ENCODE measurements around the gene RALGAPA2. TPM values are rescaled to one million over a fixed set of nuclear protein-coding genes. Genes with fewer than 3 reads are reported as not detected.

Gene RALGAPA2
- total RNA-seq, 1 experiment from 2014 or later = 18.2 TPM

- TF ChIP-seq ZNF232 (CRISPR knock-in tag; IDR thresholded peaks at IDR 0.05) (no peak), EMX1 (CRISPR knock-in tag; IDR thresholded peaks at IDR 0.05) (no peak), MAX (CRISPR knock-in tag; IDR thresholded peaks at IDR 0.05) (no peak), ZBTB21 (CRISPR knock-in tag; IDR thresholded peaks at IDR 0.05; ENCODE audit: borderline replicate concordance) (no peak), JUN (CRISPR knock-in tag; IDR thresholded peaks at IDR 0.05) (no peak), SMAD3 (CRISPR knock-in tag; IDR thresholded peaks at IDR 0.05; ENCODE audit: borderline replicate concordance) (no peak), AFF4 (CRISPR knock-in tag; IDR thresholded peaks at IDR 0.05; ENCODE audit: borderline replicate concordance) (no peak), IRF2 (CRISPR knock-in tag; IDR thresholded peaks at IDR 0.05; ENCODE audit: borderline replicate concordance, low read depth) (no peak), HMGXB4 (CRISPR knock-in tag; IDR thresholded peaks at IDR 0.05) (no peak), CREM (CRISPR knock-in tag; IDR thresholded peaks at IDR 0.05) (no peak), ZNF138 (CRISPR knock-in tag; conservative IDR thresholded peaks at IDR 0.05) (no peak)
- Mint-ChIP-seq H3K27me3 (ENCODE audit: low read depth) (no peaks in the 10 kb centered on the region), H3K4me1 (no peaks in the 10 kb centered on the region), H3K4me3 (no peak overlapping the region), H3K27ac (no peak overlapping the region), H3K36me3 (peaks cover 34% of the 10 kb centered on the region), H3K9me3 (no peaks in the 10 kb centered on the region)
- ChIA-PET CTCF (no interaction called here), POLR2A (no interaction called here)
- DNase-seq (ENCODE audit: low spot score) (no peak), ATAC-seq (no peak)
Observed at GRCh38 chr20:20632644-20633043, 79.8 kb downstream of the RALGAPA2 start.

- no peak for ATAC-seq
- no peak overlapping the region for H3K27ac Mint-ChIP-seq
- TF ChIP-seq IRF1 (CRISPR knock-in tag; IDR thresholded peaks at IDR 0.05) (no peak), CTCF (IDR thresholded peaks at IDR 0.05) (no peak), JAZF1 (CRISPR knock-in tag; IDR thresholded peaks at IDR 0.05) (no peak), AFF4 (CRISPR knock-in tag; IDR thresholded peaks at IDR 0.05; ENCODE audit: borderline replicate concordance) (no peak), STAT6 (CRISPR knock-in tag; conservative IDR thresholded peaks at IDR 0.05; ENCODE audit: low read depth) (no peak), ZNF425 (CRISPR knock-in tag; conservative IDR thresholded peaks at IDR 0.05) (no peak), PRRX2 (CRISPR knock-in tag; IDR thresholded peaks at IDR 0.05) (no peak)
- no peaks in the 10 kb centered on the region for H3K9me3 Mint-ChIP-seq
- POLR2A ChIA-PET = no interaction called here
- H3K4me1 Mint-ChIP-seq = no peaks in the 10 kb centered on the region
- CTCF ChIA-PET = no interaction called here
- H3K27me3 Mint-ChIP-seq (ENCODE audit: low read depth) = no peaks in the 10 kb centered on the region
- peaks cover 33% of the 10 kb centered on the region for H3K36me3 Mint-ChIP-seq
- no peak for DNase-seq (ENCODE audit: low spot score)
- H3K4me3 Mint-ChIP-seq = no peak overlapping the region
Observed at GRCh38 chr20:20630551-20630950, 81.9 kb downstream of the RALGAPA2 start.
